Sigmoid colon (tissue), 4 donors: ENCODE results near the gene BDKRB2.

Source experiments
- EP300 ChIP-seq, 4 donors: sonication (generic); formaldehyde crosslinking; IDR thresholded peaks; one replicate each; pipeline ENCODE4 v1.6.1; 2017; ENCODE audit warnings: antibody characterized with exemption in 4 of 4
- POLR2A ChIP-seq, 2 donors: fragments of 450-650 bp; IDR thresholded peaks; one replicate each; pipeline ENCODE4 v1.6.1; 2016; ENCODE audit warnings: antibody characterized with exemption in 2 of 2, mild to moderate bottlenecking in 2 of 2, moderate library complexity in 2 of 2
- POLR2AphosphoS5 ChIP-seq, 4 donors: sonication (generic); formaldehyde crosslinking; IDR thresholded peaks; one replicate each; pipeline ENCODE4 v1.6.1; 2017; ENCODE audit warnings: antibody characterized with exemption in 4 of 4
- TF ChIP-seq, protein P1 (sequence below), 4 experiments: fragments of 450-650 bp in 3 of 4; fragments of 200-600 bp in 1 of 4; IDR thresholded peaks; one replicate each; pipeline ENCODE4 v1.5.1; 2016 to 2019; ENCODE audit warnings: antibody characterized with exemption in 4 of 4, mild to moderate bottlenecking in 3 of 4, moderate library complexity in 2 of 4

- TF ChIP-seq, protein P1, sequence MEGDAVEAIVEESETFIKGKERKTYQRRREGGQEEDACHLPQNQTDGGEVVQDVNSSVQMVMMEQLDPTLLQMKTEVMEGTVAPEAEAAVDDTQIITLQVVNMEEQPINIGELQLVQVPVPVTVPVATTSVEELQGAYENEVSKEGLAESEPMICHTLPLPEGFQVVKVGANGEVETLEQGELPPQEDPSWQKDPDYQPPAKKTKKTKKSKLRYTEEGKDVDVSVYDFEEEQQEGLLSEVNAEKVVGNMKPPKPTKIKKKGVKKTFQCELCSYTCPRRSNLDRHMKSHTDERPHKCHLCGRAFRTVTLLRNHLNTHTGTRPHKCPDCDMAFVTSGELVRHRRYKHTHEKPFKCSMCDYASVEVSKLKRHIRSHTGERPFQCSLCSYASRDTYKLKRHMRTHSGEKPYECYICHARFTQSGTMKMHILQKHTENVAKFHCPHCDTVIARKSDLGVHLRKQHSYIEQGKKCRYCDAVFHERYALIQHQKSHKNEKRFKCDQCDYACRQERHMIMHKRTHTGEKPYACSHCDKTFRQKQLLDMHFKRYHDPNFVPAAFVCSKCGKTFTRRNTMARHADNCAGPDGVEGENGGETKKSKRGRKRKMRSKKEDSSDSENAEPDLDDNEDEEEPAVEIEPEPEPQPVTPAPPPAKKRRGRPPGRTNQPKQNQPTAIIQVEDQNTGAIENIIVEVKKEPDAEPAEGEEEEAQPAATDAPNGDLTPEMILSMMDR (IDR thresholded peaks at IDR 0.05) = no peak
- TF ChIP-seq POLR2A (IDR thresholded peaks at IDR 0.05) (no peak), EP300 (IDR thresholded peaks at IDR 0.05) (no peak), POLR2AphosphoS5 (IDR thresholded peaks at IDR 0.05) (no peak)
These were observed 19.9 kb downstream of the BDKRB2 start for GRCh38 chr14:96224480-96225096.
